Measurements from ENCODE around the gene ARHGEF37. TPM values are rescaled to one million over a fixed set of nuclear protein-coding genes. Genes with fewer than 3 reads are reported as not detected.
A peak's percentile ranks its signal among the peaks of the same experiment; 100 is the strongest.

ARHGEF37 gene
- total RNA-seq, 4 donors from 2014 or later = 10.2 to 21.4 (median 15.3) TPM

GRCh38 chr5:149543361-149544027, 37.8 kb upstream of the ARHGEF37 start:
- no peaks in the 10 kb centered on the region for H3K9me3 ChIP-seq
- peaks cover 4 to 78% (median 14%) of the 10 kb centered on the region in 4 donors for H3K4me1 ChIP-seq
- TF ChIP-seq POLR2A (IDR thresholded peaks at IDR 0.05) (no peak), CTCF (IDR thresholded peaks at IDR 0.05) (no peak)
- H3K27ac ChIP-seq = peak overlapping the region in 2 of 4 donors; percentile 43 to 53
- H3K36me3 ChIP-seq = peaks cover 0 to 51% (median 0%) of the 10 kb centered on the region in 3 donors
- H3K4me3 ChIP-seq = peak overlapping the region in 1 of 4 donors; percentile 17
- no peaks in the 10 kb centered on the region for H3K27me3 ChIP-seq
- no peak for DNase-seq

DNA sequence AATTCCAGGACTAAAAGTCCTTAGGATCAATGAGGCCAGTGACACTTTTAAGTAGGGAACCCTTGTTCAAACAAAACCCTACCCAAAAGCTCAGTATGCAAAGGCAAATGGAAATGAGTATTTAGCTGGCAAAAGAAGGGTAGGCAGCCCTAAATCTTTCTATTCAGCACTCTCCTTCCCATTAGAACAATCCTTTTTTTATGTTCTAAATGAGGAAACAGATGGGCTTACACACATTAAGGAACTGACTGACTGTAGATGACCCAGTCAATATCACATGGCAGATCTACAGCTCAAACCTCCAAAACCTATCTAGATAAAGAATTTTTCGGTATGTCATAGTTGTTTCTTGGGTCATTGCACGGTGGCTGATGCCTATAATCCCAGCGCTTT, 37.3 kb upstream of the ARHGEF37 start:
- DNase-seq = no peak
- no peak for TF ChIP-seq POLR2A (IDR thresholded peaks at IDR 0.05)
- TF ChIP-seq CTCF (IDR thresholded peaks at IDR 0.05) = no peak
- Histone ChIP-seq H3K36me3 (peaks cover 0 to 51% (median 0%) of the 10 kb centered on the region in 3 donors), H3K4me1 (peaks cover 4 to 81% (median 15%) of the 10 kb centered on the region in 4 donors), H3K27ac (peak overlapping the region in 2 of 4 donors; percentile 16 to 53), H3K27me3 (no peaks in the 10 kb centered on the region), H3K4me3 (no peak overlapping the region), H3K9me3 (no peaks in the 10 kb centered on the region)

- Histone ChIP-seq H3K4me3 (no peak overlapping the region), H3K36me3 (peaks cover 0 to 51% (median 0%) of the 10 kb centered on the region in 3 donors), H3K4me1 (peaks cover 4 to 71% (median 15%) of the 10 kb centered on the region in 4 donors), H3K27me3 (no peaks in the 10 kb centered on the region), H3K9me3 (no peaks in the 10 kb centered on the region), H3K27ac (no peak overlapping the region)
- TF ChIP-seq POLR2A (IDR thresholded peaks at IDR 0.05) (no peak), CTCF (IDR thresholded peaks at IDR 0.05) (no peak)
- DNase-seq = no peak
Measured at GRCh38 chr5:149545327-149545726, 36.0 kb upstream of the ARHGEF37 start.

- TF ChIP-seq POLR2A (IDR thresholded peaks at IDR 0.05) = no peak
- TF ChIP-seq CTCF (IDR thresholded peaks at IDR 0.05) = no peak
- Histone ChIP-seq H3K27ac (peak overlapping the region in 1 of 4 donors; percentile 40), H3K4me1 (peaks cover 4 to 66% (median 15%) of the 10 kb centered on the region in 4 donors)
Measured at GRCh38 chr5:149546974-149547373, 34.3 kb upstream of the ARHGEF37 start.

GRCh38 chr5:149549461-149550267, 31.6 kb upstream of the ARHGEF37 start:
- peaks cover 0 to 32% (median 0%) of the 10 kb centered on the region in 3 donors for H3K36me3 ChIP-seq
- TF ChIP-seq CTCF (IDR thresholded peaks at IDR 0.05) = peak in 1 of 6 experiments; percentile 5
- TF ChIP-seq POLR2A (IDR thresholded peaks at IDR 0.05) = peak in 1 of 2 donors; percentile 44
- H3K27ac ChIP-seq = peak overlapping the region; percentile 89 to 99 (median 95)
- peak overlapping the region; percentile 62 to 94 (median 72) for H3K4me3 ChIP-seq
- DNase-seq = peak; percentile 65 to 71 (median 65)
- H3K4me1 ChIP-seq = peaks cover 0 to 41% (median 9%) of the 10 kb centered on the region in 4 donors
- H3K9me3 ChIP-seq = no peaks in the 10 kb centered on the region
- no peaks in the 10 kb centered on the region for H3K27me3 ChIP-seq

More at GRCh38 chr5:149546974-149547373, 34.3 kb upstream of the ARHGEF37 start:
- no peaks in the 10 kb centered on the region for H3K9me3 ChIP-seq
- H3K36me3 ChIP-seq = peaks cover 0 to 41% (median 0%) of the 10 kb centered on the region in 3 donors
- H3K27me3 ChIP-seq = no peaks in the 10 kb centered on the region
- no peak for DNase-seq
- H3K4me3 ChIP-seq = peak overlapping the region in 1 of 4 donors; percentile 79

Measured in Peyer's patch (tissue), 4 donors.